Measurements from ENCODE around the gene FLOT2. TPM values are rescaled to one million over a fixed set of nuclear protein-coding genes. Genes with fewer than 3 reads are reported as not detected.
"Not testable (repeated sequence)": the region's sequence is repeated elsewhere in the genome, so short reads cannot be mapped to it uniquely, and the experiment has no call there.

Gene FLOT2
- total and polyA plus RNA-seq, 2 donors (not counting 1 experiment from before 2014, with no cell fraction given): 196 to 270 TPM

GRCh38 chr17:28848667-28849066, 48.9 kb downstream of the FLOT2 start:
- DNase-seq: peak; percentile 52
- 96% methylated on average over 10 of the region's 15 CpGs for WGBS (ENCODE audit: insufficient coverage)
- H3K9ac ChIP-seq (ENCODE audit: low read length); H3K27me3 Mint-ChIP-seq; H3K36me3 ChIP-seq (replicated peaks in 1 of 2; ENCODE audit: control extremely low read depth in 1 of 2, control insufficient read depth in 1 of 2, extremely low read depth in 1 of 2, insufficient read depth in 2 of 2, low read length in 1 of 2); H3K79me2 ChIP-seq (ENCODE audit: control insufficient read depth, insufficient read depth, low read length); H3K4me3 Mint-ChIP-seq; H3K27ac Mint-ChIP-seq; intact Hi-C loops (cut with micrococcal nuclease); H4K20me1 ChIP-seq (ENCODE audit: control insufficient read depth, insufficient read depth, low read length, poor library complexity, severe bottlenecking); H3K4me1 ChIP-seq (ENCODE audit: control insufficient read depth in 2 of 2, insufficient read depth in 2 of 2, low read length in 2 of 2); H3K27me3 ChIP-seq (replicated peaks in 1 of 4; ENCODE audit: control extremely low read depth in 1 of 4, control insufficient read depth in 3 of 4, insufficient read depth in 4 of 4, low read length in 3 of 4); H3K27ac ChIP-seq (ENCODE audit: low read length in 2 of 2); H3K4me2 ChIP-seq (replicated peaks; ENCODE audit: low read depth, low read length, poor library complexity, severe bottlenecking); H3K9me3 ChIP-seq (ENCODE audit: control extremely low read depth in 1 of 3, control insufficient read depth in 2 of 3, insufficient read depth in 1 of 3, low read length in 2 of 3); H3K9me3 Mint-ChIP-seq (ENCODE audit: insufficient read depth); H3K4me3 ChIP-seq (ENCODE audit: control extremely low read depth in 1 of 5, extremely low read depth in 1 of 5, insufficient read depth in 1 of 5, low read depth in 2 of 5, low read length in 4 of 5); H3K4me1 Mint-ChIP-seq; H2AFZ ChIP-seq (ENCODE audit: insufficient read depth, low read depth, low read length, poor library complexity, severe bottlenecking): not testable (repeated sequence)
- TF ChIP-seq CTCF (IDR thresholded peaks at IDR 0.05): peak; percentile 42
- POLR2A ChIA-PET: interaction anchor here (0.5 to 1.4 kb wide), 2 partner anchors 49 to 110 kb away, joined by 3 to 4 read pairs; partner anchors contain the start of gene FLOT2
- ATAC-seq (ENCODE audit: low read depth): peak; percentile 41
- CTCF ChIA-PET: interaction anchor here (1.3 to 3.1 kb wide), 6 partner anchors 14 to 85 kb away, joined by 3 to 17 read pairs (median 6); partner anchors contain the start of gene DHRS13

- H3K27ac ChIP-seq (ENCODE audit: low read length in 2 of 2); H3K27me3 Mint-ChIP-seq; H3K9ac ChIP-seq (ENCODE audit: low read length); H3K4me2 ChIP-seq (replicated peaks; ENCODE audit: low read depth, low read length, poor library complexity, severe bottlenecking); H3K4me3 Mint-ChIP-seq; H2AFZ ChIP-seq (ENCODE audit: insufficient read depth, low read depth, low read length, poor library complexity, severe bottlenecking); H3K4me3 ChIP-seq (ENCODE audit: control extremely low read depth in 1 of 5, extremely low read depth in 1 of 5, insufficient read depth in 1 of 5, low read depth in 2 of 5, low read length in 4 of 5); H3K36me3 ChIP-seq (replicated peaks in 1 of 2; ENCODE audit: control extremely low read depth in 1 of 2, control insufficient read depth in 1 of 2, extremely low read depth in 1 of 2, insufficient read depth in 2 of 2, low read length in 1 of 2); H3K27ac Mint-ChIP-seq; intact Hi-C loops (cut with micrococcal nuclease); H4K20me1 ChIP-seq (ENCODE audit: control insufficient read depth, insufficient read depth, low read length, poor library complexity, severe bottlenecking); DNase-seq; H3K27me3 ChIP-seq (replicated peaks in 1 of 4; ENCODE audit: control extremely low read depth in 1 of 4, control insufficient read depth in 3 of 4, insufficient read depth in 4 of 4, low read length in 3 of 4); H3K9me3 Mint-ChIP-seq (ENCODE audit: insufficient read depth); ATAC-seq (ENCODE audit: low read depth); H3K9me3 ChIP-seq (ENCODE audit: control extremely low read depth in 1 of 3, control insufficient read depth in 2 of 3, insufficient read depth in 1 of 3, low read length in 2 of 3): not testable (repeated sequence)
- peaks cover 12% of the 10 kb centered on the region for H3K4me1 Mint-ChIP-seq
- 96% methylated on average over 5 of the region's 9 CpGs for WGBS (ENCODE audit: insufficient coverage)
- H3K79me2 ChIP-seq (ENCODE audit: control insufficient read depth, insufficient read depth, low read length): peaks cover 15% of the 10 kb centered on the region
- CTCF ChIA-PET: interaction anchor here (1.1 kb wide), 1 partner anchor 60 kb away, joined by 4 read pairs; no protein-coding TSS in a partner anchor
- H3K4me1 ChIP-seq (ENCODE audit: control insufficient read depth in 2 of 2, insufficient read depth in 2 of 2, low read length in 2 of 2): peaks cover 5 to 11% of the 10 kb centered on the region in 2 donors
- POLR2A ChIA-PET: interaction anchor here (0.7 kb wide), 1 partner anchor 58 kb away, joined by 3 read pairs; no protein-coding TSS in a partner anchor
Observed at GRCh38 chr17:28846699-28847098, 50.8 kb downstream of the FLOT2 start.

Data from B cell (primary cell).